Neural cell (in vitro differentiated cells): ENCODE data around the gene LHFPL6.

Experiments used
- EP300 ChIP-seq: fragments of 450-650 bp; conservative IDR thresholded peaks from 2 replicates; pipeline ENCODE4 v1.6.1; 2014; ENCODE audit warnings: antibody characterized with exemption, mild to moderate bottlenecking, moderate library complexity; ENCODE audit not compliant: poor library complexity, severe bottlenecking
- EZH2 ChIP-seq: fragments of 200-600, 300-800 bp; shearing (Covaris generic), sonication (generic); IDR thresholded peaks from 2 replicates; pipeline ENCODE4 v1.6.1; 2014; ENCODE audit warnings: antibody characterized with exemption, low read length, borderline replicate concordance, mild to moderate bottlenecking; ENCODE audit not compliant: insufficient read depth, poor library complexity, severe bottlenecking
- SMC3 ChIP-seq: fragments of 450-650 bp; conservative IDR thresholded peaks from 2 replicates; pipeline ENCODE4 v1.6.1; 2014; ENCODE audit warnings: antibody characterized with exemption, mild to moderate bottlenecking, moderate library complexity; ENCODE audit not compliant: poor library complexity

- no peak for TF ChIP-seq EP300
- no peak for TF ChIP-seq SMC3
- no peak for TF ChIP-seq EZH2
Measured at GRCh38 chr13:39599012-39599411, 4.0 kb downstream of the LHFPL6 start.
